K562 (cell line): Measurements from ENCODE around the gene MEOX1. TPM values are rescaled to one million over a fixed set of nuclear protein-coding genes. Genes with fewer than 3 reads are reported as not detected.

Experiments used
- ATF3 ChIP-seq, 2 experiments: fragments of 450-650 bp in 1 of 2; sonication (generic) in 1 of 2; formaldehyde crosslinking in 1 of 2; IDR thresholded peaks in 1 of 2; conservative IDR thresholded peaks in 1 of 2; 2 replicates each; pipeline versions ENCODE4 v1.6.1 to v1.8.1; 2016 to 2023; ENCODE audit warnings: mild to moderate bottlenecking in 2 of 2, moderate library complexity in 2 of 2, inconsistent platforms in 1 of 2, missing genetic modification reagents in 1 of 2
- BRD9 ChIP-seq: fragments of 450-650 bp; IDR thresholded peaks from 2 replicates; pipeline ENCODE4 v1.6.1; 2018; ENCODE audit warnings: low read depth; ENCODE audit not compliant: partially characterized antibody
- POU5F1 ChIP-seq: fragments of 150-350 bp; IDR thresholded peaks from 2 replicates; pipeline ENCODE4 v1.6.1; 2014; ENCODE audit warnings: borderline replicate concordance, low read length, low read depth, mild to moderate bottlenecking; ENCODE audit not compliant: partially characterized antibody
- RERE ChIP-seq: sonication (generic); formaldehyde crosslinking; IDR thresholded peaks from 2 replicates; pipeline ENCODE4 v1.8.0; 2023; ENCODE audit warnings: missing genetic modification reagents, mild to moderate bottlenecking, borderline replicate concordance
- ZNF407 ChIP-seq: fragments of 450-650 bp; IDR thresholded peaks from 2 replicates; pipeline ENCODE4 v1.6.1; 2016; ENCODE audit warnings: low read depth
- ZNF518B ChIP-seq: fragments of 250-450 bp; sonication (Bioruptor Pico); IDR thresholded peaks from 2 replicates; pipeline ENCODE4 v1.5.0; 2021; ENCODE audit warnings: mild to moderate bottlenecking, moderate library complexity
- polyA plus RNA-seq, 8 experiments: library from polyadenylated mRNA; depleted of rRNA in 4 of 8; stranded (reverse) in 5 of 8; unstranded in 3 of 8; fragments of >200 nt; fragmentation: Nextera tagmentation in 2 of 8; fragmentation: Illumina TruSeq in 1 of 8; extraction: Ambion mirVana in 2 of 8; extraction: Trizol in 1 of 8; gene quantifications; 2 replicates each; pipeline versions ENCODE4 v1.2.1 to v1.2.3, GENCODE V29; 2011 to 2014; ENCODE audit warnings: inconsistent platforms in 1 of 8, missing spikeins in 1 of 8
- total RNA-seq, 7 experiments: library from RNA; depleted of rRNA in 6 of 7; stranded (reverse); fragments of >200 nt in 6 of 7; fragmentation: Illumina TruSeq in 2 of 7; extraction: Trizol in 2 of 7; gene quantifications; 2 replicates each; pipeline versions ENCODE4 v1.2.1 to v1.2.3, GENCODE V29; 2011 to 2021; ENCODE audit warnings: low replicate concordance in 1 of 7

The MEOX1 gene
- total and polyA plus RNA-seq, 9 of the 15 experiments (the other 6 are each of a cell fraction or from before 2014, with no cell fraction given): not detected

GRCh38 chr17:43694081-43694870 lies 32.6 kb upstream of the MEOX1 start (continued):
- TF ChIP-seq RERE (CRISPR knock-in tag): no peak
- TF ChIP-seq POU5F1: no peak
- TF ChIP-seq ZNF518B (CRISPR knock-in tag): no peak
- TF ChIP-seq ATF3 (IDR thresholded peaks at IDR 0.05): no peak
- no peak for TF ChIP-seq ATF3 (CRISPR knock-in tag; conservative IDR thresholded peaks at IDR 0.05)
- TF ChIP-seq ZNF407: no peak
- TF ChIP-seq BRD9: no peak
